NOMO-1 treated with DMSO at 0.1 percent for 48 hours (cell line): Measurements from ENCODE around the gene POLR1H.

ENCODE experiments used
- DNase-seq: peaks from one replicate; lab custom pipeline; 2025; ENCODE audit not compliant: unreplicated experiment; lab: John Stamatoyannopoulos, UW

POLR1H gene

DNA sequence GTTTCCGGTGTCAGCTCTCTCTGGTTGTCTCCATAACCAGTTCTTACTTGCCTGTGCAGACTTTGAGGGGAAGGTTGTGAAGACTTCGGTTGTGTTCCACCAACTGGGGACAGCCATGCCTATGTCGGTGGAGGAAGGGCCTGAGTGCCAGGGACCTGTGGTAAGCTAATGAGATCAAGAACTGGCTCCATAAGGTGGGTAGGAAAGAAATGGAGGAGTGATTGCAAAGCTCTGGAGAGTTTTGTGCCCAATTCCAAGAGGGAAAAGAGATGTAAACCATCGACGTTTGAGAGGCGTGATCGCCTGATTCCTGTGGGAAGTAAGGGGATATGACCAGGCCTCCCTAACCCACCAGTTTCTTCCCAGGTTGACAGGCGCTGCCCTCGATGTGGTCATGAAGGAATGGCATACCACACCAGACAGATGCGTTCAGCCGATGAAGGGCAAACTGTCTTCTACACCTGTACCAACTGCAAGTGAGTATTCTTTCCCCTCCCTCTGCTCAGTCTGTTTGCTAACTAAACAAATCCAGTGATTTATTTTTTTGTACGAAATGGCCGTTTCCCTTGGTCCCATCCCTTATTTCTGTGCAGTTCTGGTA lies 893 bp downstream of the POLR1H start:
- DNase-seq, result no peak

DNA sequence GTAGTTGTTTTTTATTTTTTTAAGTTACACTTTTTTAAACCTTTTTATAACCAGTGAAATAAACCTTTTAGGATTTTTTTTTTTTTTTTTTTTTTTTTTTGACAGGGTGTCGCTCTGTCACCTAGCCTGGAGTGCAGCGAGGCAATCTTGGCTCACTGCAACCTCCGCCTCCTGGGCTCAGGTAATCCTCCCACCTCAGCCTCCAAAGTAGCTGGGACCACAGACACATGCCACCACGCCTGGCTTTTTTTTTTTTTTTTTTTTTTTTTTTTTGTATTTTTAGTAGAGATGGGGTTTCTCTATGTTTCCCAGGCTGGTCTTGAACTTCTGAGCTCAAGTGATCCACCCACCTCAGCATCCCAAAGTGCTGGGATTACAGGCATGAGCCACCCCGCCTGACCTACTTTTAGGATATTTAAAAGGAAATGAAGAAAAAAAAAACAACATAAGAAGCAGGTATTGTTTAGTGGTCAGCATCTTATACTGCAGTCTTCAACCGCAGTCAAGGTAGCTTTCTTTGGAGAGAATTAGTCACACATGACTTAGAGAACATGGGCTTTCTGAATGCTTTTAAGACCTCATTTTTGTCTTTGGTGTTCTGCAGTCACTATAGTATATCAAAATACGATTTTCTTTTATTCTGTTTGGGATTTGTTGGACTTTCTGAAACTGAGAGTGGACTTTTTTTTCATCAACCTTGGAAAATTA lies 1.6 kb downstream of the POLR1H start:
- no peak for DNase-seq

DNA sequence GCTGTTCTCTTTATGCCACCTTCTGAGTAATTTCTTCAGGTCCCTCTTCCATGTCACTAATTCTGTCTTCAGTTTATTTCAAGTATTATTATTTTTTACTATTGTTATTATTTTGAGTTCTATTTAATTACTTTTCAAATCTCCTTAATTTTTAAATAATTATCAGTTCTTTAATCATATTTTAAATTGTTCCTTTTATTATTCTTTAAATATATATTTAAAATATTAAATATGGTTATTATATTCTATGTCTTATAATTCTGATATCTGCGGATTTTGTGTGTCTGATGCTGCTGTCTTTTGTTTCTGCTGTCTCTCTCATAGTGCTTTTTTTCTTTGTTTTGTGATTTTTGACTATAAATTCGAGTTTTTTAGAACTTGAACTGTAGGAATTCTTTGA lies 2.2 kb downstream of the POLR1H start:
- DNase-seq, result no peak

DNA sequence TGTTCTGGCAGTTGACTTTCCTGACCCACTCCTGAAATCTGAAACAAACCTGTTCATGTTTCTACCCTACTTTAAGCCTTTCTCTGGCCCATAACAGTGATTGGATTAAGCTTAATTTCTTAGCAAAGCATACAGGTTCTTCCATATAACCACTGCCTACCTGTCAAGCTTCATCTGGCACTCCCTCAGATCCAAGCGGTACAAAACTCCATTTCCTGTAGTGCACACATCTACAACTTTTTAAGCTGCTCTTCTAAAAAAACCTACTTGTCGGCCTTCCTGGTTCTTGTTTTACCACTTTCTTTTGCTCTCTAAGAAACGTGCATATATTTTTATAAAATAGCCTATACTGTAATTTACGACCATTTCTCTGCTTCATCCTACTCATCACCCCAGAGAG lies 5.0 kb downstream of the POLR1H start:
- no peak for DNase-seq

DNA sequence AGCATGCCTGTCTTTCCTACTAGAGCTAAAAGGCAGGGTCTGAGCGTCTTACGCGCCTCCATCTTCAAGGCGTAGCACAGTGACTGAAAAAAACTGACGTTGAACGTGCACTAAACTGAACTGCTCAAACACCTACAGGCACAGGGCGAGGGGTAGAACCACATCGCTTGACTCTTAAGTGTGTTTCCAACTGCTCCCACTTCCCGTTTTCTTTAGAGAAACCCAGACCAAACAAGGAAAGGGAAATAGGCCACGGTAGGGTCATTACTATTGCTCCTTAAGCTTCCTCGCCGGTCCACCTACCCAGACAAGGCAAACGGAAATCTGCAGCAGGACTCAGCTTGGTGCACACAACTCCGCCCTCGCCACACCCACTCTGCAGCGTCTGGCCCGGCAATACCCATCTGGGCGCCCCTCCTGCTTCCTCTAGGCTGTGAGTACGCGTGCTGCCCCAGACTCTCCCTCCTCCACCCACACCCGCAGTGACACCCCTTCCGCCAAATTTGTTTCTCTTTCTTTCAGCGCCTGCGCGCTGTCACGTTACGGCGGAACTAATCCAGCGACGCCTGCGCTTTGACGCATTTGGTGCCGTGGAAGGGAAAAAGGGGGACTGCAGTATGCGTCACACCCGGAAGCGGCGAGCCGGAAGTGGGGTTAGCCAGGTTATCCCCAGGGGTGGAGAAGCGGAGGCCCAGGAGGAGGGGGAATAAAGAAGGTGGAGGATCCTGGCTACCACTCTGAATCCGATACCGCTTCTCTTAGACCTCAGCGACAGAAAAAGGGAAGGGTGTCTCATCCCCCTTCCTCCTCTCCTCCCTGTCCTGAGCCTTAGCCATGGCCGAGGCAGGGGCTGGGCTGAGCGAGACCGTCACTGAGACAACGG lies 5.8 kb downstream of the POLR1H start, which contains the start of gene PPP1R11:
PPP1R11 (plus strand) TSS at position 622 of the 883 bp plus-strand sequence; CDS start at position 835, 213 bp downstream.
- DNase-seq, result peak; percentile 100

DNA sequence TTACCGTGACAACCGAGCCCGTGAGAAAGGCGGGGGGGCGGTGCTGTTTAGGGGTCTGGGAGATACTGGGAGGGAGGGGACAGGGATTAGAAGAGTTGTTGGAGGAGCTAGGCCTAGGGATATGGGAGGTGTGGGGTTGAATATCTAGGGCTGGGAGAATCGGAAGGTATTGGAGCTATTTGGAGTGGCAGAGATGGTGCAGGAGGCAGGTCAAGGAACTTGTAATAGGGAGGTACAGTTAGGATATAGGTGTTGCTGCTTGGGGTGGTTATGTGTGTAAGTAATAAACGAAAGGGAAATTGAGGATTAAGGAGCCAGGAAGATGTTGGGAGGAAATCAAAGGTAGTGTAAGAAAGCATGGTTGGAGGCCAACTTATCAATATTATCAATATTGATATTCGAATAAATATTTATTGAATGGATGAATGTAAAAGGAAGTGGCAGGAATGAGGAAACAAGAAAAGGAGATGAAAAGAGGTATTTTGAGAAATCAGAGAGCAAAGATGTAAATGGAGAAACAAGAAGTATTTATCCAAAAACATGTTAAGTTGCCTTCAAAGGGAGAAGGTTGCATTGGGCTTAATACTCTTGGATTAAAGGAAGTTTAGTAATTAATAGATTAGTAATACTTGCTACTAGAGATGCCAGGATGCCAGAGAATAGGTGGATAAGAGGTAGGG lies 6.5 kb downstream of the POLR1H start:
- no peak for DNase-seq

DNA sequence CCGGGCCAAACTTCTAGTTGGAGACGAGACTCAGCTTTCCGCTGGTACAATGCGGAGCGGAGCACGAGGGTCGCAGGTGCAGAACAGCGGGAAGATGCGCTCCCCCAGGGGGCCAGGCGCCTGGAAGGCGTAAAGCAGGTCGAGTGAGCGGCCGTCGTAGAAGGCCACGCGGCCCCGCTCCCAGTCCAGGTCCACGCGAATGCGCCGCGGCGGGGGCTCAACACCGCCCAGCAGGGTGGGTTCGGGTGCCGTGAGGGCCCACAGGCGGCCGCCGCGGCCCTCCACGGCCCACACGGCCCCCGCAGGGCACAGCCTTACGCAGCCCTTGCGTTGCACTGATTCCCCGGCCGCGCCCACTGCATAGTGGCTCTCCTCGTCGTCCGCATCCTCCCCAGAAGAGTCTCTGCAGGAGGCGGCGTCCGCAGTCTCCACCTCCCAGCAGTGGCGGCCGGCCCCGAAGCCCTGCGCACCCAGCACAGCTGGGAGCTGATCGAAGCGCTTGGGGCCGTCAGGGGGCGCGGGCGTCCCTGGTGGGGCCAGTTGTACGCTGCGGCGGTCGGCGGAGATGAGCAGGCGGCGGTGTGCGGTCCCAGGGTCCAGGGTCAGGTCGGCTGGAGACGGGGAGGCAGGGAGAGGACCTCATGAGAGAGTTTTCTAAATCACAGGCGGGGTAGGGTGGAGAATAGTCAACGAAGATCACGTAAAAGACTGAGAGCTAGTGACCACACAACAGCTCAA lies 10.2 kb downstream of the POLR1H start:
- DNase-seq, result no peak

DNA sequence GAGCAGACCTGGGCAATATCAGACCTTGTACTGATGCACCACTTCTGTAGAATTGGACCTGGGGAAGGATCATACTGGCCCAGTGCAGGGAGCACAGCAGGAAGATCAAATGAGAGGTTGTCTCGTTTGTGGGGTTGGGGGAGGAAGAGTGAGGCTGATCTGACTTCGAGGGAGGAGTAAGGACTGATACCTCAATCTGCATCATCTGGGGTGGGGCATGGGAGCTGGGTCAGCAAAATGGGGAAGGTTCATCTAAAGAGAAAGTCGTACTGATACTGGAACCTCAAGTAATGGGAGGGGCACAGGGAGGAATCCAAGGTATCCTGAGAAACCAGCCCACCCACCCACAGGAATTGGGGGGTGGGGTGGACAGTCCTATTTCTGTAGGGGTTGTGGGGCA lies 10.8 kb downstream of the POLR1H start:
- no peak for DNase-seq

DNA sequence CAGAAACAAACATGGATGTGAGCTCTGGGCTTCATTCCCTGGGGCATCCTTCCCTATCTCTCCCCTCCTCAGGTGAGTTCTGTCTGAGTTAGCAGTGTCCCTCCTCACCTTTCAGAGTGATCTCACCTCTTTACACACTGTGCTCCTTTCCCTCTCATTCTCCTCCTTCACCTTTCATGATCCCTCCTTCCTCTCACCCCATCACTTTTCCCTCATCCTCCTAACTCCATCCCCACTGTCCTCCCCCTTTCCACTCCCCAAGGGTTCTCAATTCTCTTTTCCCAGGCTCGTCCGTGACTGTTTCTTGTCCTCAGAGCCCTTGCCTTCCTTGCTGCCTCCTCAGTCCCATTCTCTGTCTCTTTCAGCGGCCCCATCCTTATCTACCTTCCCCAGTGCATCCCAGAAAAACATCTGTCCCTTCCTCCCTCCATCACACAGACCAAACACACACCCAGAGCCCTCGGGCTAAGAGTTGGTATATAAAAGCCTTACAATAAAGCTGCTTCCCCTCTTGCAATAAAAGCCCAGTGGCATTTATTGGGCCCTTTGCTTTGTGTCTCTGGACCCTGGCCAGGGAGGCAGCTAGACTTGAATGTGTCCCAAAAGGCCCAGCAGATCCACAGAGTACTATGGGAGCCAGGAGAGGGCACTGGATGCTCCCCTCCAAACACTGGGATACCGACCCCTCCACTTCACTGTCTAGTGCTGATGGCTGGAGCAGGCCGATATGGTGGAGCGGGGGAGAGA lies 12.6 kb downstream of the POLR1H start:
- DNase-seq, result no peak

DNA sequence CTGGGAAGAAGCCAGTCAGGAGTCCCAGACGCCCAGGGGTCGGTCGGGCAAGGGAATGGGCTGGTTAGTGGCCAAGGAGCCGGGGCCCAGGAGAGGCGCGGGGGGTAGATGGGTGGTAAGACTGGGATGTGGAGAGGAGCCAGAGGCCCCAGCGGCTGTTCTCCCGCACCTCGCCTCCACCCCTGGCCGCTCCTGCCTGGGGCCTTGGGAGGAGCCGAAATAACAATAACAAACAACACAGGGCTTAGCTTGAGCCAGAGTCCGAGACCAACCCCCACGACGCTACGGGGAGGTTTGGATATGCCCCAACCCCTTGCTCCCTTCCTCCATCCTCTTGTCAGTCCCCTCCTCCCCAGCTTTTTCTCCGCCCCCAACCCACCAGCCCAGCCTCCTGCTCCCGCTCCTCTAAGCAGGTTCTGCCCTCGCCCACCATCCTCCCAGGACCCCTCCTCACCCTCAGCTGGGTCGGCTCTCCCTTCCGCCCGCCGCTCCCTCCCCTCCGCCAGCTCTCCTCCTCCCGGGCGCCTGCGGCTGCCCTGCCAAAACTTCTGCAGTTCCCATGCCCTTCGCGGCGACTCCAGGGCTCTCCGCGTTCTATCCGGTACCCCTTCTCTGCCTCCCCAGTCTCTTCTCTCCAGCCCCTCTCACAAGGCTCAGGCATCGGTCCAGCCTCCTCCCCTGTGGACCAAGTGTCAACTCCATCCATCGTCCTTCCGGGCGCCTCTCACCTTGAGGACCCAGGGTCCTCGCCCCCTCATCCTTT lies 13.4 kb downstream of the POLR1H start:
- no peak for DNase-seq

DNA sequence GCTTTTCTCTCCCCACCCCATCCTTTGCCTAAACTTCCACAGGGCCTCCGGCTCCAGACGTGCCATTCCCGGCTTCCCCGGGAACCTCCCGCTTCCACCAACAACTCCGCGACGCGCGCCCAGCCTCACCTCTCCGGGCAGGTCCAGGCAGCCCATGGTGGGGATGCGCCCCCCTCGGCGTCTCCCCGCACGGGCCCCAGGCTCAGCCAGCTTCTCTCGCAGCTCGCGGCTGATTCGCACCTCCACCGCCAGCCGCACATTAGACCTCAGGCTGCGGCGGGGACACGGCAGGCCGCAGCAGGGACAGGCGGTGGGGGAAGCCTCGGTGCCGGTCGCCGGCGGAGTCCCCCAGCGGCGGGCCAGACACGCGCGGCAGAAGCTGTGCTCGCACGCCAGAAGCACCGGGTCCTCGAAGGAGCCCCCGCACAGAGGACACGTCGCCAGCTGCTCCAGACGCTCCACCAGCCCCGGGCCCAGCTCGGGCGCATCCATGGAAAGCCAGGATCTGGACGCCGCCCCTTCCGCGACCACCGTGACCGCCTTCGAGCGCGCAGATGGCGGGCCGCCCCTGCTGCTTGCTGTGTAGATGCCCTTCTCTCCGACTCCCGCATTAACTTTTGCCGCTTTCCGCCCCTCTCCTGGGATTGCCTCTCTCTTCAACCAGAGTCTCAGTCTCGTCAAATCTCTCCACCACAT lies 14.2 kb downstream of the POLR1H start, which contains the start of gene RNF39:
RNF39 (minus strand) TSS at position 676 of the 696 bp plus-strand sequence; CDS start at position 492, 184 bp downstream.
- no peak for DNase-seq

DNA sequence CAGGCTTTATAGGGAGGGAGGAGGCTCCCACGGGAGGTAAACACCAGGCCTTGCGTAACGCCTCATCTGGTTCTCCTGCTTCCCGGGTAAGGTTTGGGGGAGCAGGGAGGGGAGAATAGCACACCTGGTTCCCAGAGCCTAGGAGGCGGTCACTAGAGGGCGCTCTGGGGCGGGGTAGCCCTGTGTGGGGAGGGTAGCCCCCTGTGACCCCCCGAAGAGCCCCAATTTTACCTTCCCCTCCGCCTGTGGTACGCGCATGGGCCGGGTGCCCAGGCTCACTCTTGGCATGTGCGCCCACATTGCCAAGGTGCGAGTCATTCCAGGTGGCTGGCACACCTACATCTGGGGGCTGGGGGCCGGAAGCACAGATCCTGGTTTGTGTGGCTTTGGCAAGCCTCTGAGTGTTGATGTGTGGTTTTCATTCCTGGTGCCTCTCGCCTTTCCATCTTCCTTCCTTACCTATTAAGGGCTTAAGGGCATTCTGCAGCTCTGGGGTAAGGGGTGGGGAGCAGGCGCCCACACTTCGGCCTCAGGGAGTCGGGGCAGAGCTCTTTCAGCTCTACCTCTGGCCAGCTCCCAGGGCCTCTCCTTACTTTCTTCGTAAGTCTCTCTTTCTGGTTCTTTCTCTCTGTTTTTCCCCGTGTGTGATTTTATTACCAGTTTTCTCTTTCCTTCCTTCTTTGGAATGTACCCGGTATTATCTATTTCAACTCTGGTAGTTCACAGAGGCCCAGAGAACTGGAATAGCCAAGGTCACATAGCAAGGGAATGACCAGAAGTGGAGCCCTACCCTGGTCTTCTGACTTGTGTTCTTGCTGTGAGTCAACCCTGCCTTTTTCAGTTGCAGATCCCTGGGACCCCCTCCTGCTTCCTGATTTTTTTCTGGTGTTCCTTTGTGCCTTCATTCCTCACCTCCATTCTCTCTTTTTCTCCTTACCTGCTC lies 15.0 kb downstream of the POLR1H start:
- no peak for DNase-seq

DNA sequence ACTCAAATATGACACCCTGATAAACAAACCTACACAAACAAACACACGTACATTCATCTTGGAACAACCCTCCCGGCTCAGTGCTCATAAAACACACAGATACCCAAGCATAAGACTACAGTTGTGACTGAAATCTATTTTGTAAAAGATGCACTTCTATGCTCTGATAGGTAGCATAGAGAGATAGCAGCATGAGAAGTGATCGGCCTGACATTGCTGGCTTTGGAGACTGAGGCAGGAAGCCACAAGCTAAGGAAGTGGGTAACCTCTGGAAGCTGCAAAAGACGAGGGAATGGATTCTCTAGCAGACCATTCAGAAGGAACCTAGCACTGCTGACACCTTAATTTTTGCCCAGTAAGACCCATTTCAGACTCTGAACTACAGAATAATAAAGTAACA lies 16.2 kb downstream of the POLR1H start:
- DNase-seq, result no peak

DNA sequence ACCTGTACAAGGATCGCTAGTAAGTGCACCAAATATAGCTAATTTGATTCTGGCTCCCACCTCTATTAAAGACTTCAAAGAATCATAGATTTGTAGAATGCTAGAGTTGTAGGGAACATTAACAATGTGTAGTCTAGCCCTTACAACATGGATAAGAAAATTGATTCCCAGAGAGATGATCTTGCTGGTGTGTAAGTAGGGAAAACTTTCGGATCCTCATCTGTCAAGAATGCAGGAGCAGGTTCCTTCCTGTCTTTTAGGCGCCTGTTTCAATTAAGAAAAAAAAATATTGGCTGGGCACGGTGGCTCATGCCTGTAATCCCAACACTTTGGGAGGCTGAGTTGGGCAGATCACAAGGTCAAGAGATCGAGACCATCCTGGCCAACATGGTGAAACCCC lies 26.8 kb downstream of the POLR1H start:
- no peak for DNase-seq

DNA sequence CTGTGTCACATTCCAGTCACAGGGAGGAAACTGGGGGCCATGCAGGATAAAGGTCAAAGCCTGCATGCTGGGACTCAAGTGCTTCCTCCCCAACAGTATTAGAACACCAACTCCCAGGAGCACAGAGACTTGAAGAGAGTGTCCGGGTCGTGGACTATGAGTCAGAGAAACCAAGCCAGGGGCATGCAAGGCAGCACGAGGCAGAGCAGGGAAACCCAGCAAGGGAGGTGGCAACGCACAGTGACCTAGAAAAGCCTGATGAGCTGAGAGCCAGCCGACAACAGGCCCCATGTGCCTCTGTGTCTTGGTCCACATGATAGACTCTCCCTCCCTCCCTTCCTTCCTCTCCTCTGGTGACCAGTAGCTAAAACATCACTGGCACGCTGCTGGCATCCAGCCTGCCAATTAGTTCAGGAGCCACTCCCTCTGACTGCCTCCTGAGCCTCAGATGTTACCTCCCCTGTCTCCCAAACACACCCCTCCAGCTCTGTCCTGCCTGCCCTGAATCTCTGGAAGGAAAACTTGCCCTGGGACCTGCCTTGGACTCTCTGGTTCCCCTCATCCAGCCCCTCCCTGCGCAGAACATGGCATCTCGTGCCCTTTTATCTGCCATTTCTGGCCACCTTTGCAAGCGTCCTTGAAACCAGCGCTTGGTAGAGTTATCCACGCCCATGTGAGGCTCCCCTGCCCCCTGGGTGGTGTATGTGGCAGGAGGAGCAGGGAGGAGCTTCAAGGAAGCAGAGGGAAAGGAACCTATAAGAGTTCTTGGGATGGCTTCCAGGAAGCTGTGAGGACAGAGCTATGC lies 30.7 kb downstream of the POLR1H start:
- DNase-seq, result no peak

DNA sequence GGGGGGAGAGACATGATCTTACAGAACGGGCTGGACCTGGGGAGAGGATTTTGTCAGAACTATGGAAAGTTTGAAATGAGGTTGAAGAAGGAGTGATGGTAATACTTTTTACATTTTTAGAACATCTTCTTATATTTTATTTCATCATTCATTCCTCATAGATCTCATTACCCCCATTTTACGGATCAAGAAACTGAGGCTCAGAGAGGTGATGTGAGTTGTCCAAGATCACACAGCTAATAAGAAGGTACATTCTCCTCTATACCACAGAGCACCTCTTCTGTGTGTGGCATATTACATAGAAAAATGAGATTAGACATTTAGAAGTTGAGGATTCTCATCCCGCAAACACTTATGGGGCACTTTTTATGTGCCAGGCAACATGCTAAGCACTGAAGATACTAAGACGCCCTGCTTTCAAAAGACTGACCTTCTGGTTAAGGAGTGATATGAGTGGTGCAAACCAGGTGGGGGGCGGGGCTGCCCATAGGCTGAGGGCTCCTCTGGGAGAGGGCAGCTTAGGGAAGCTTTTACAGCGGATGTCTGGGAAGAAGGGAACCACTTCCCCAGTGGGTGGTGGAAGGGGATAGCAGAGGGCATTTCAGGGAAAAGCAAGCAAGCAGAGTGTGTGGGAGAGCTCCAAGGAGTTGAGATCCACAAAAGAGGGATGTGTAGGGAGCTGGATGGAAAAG lies 31.9 kb downstream of the POLR1H start:
- no peak for DNase-seq
